HG02885 (cell line): ENCODE measurements around the gene EFCAB8.

Experiments used
- ATAC-seq: cut with Tn5 transposase; IDR thresholded peaks from one replicate; pipeline ENCODE4 v1.9.1; 2021; ENCODE audit warnings: mild to moderate bottlenecking; ENCODE audit not compliant: unreplicated experiment, poor library complexity

EFCAB8 gene

GRCh38 chr20:32979201-32979998 is 120.7 kb downstream of the EFCAB8 start:
- no peak for ATAC-seq

GRCh38 chr20:32980131-32980941 is 121.6 kb downstream of the EFCAB8 start:
- ATAC-seq: no peak

GRCh38 chr20:32980990-32981389 is 122.3 kb downstream of the EFCAB8 start:
- no peak for ATAC-seq

- no peak for ATAC-seq
Observed at GRCh38 chr20:32982617-32983458, 124.1 kb downstream of the EFCAB8 start.

GRCh38 chr20:32983459-32984112 is 124.9 kb downstream of the EFCAB8 start:
- ATAC-seq: no peak

- ATAC-seq: no peak
Observed at GRCh38 chr20:32984196-32984595, 125.5 kb downstream of the EFCAB8 start.

GRCh38 chr20:32984631-32985354 is 126.1 kb downstream of the EFCAB8 start:
- ATAC-seq: no peak

- no peak for ATAC-seq
Observed at GRCh38 chr20:32985596-32985995, 126.9 kb downstream of the EFCAB8 start.

GRCh38 chr20:32986331-32986966 is 127.7 kb downstream of the EFCAB8 start:
- ATAC-seq: no peak

GRCh38 chr20:32987044-32987825 is 128.5 kb downstream of the EFCAB8 start:
- ATAC-seq: no peak

- no peak for ATAC-seq
Observed at GRCh38 chr20:32988008-32988407, 129.3 kb downstream of the EFCAB8 start.

- no peak for ATAC-seq
Observed at GRCh38 chr20:32989507-32990283, 131.0 kb downstream of the EFCAB8 start.

GRCh38 chr20:32990426-32990825 is 131.7 kb downstream of the EFCAB8 start:
- ATAC-seq: no peak

GRCh38 chr20:32991383-32991782 is 132.7 kb downstream of the EFCAB8 start:
- ATAC-seq: no peak

- ATAC-seq: no peak
Observed at GRCh38 chr20:32991792-32992641, 133.3 kb downstream of the EFCAB8 start.

- ATAC-seq: no peak
Observed at GRCh38 chr20:32993496-32994050, 134.8 kb downstream of the EFCAB8 start.
